ENCODE data around the gene TRAF7.

The TRAF7 gene

GRCh38 chr16:2173366-2173765 lies 17.8 kb downstream of the TRAF7 start:
- in situ Hi-C loops (cut with HindIII; ENCODE audit: low pct_ligation_motif_present, low sequenced_read_pairs), result no loop called here
- no peak for DNase-seq
- Histone ChIP-seq H3K27me3 (replicated peaks) (no peaks in the 10 kb centered on the region), H3K27ac (no peak overlapping the region), H3K36me3 (replicated peaks) (peaks cover 66% of the 10 kb centered on the region), H3K4me3 (ENCODE audit: low read depth, low read length) (no peak overlapping the region)
- TF ChIP-seq, protein P1, sequence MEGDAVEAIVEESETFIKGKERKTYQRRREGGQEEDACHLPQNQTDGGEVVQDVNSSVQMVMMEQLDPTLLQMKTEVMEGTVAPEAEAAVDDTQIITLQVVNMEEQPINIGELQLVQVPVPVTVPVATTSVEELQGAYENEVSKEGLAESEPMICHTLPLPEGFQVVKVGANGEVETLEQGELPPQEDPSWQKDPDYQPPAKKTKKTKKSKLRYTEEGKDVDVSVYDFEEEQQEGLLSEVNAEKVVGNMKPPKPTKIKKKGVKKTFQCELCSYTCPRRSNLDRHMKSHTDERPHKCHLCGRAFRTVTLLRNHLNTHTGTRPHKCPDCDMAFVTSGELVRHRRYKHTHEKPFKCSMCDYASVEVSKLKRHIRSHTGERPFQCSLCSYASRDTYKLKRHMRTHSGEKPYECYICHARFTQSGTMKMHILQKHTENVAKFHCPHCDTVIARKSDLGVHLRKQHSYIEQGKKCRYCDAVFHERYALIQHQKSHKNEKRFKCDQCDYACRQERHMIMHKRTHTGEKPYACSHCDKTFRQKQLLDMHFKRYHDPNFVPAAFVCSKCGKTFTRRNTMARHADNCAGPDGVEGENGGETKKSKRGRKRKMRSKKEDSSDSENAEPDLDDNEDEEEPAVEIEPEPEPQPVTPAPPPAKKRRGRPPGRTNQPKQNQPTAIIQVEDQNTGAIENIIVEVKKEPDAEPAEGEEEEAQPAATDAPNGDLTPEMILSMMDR (IDR thresholded peaks at IDR 0.05; ENCODE audit: low read depth, low read length, missing control alignments), result no peak

- TF ChIP-seq, protein P1 (IDR thresholded peaks at IDR 0.05; ENCODE audit: low read depth, low read length, missing control alignments), result no peak
- Histone ChIP-seq H3K27ac (no peak overlapping the region), H3K4me3 (ENCODE audit: low read depth, low read length) (no peak overlapping the region), H3K36me3 (replicated peaks) (peaks cover 67% of the 10 kb centered on the region), H3K27me3 (replicated peaks) (no peaks in the 10 kb centered on the region)
- DNase-seq, result no peak
- in situ Hi-C loops (cut with HindIII; ENCODE audit: low pct_ligation_motif_present, low sequenced_read_pairs), result no loop called here
Measured at GRCh38 chr16:2173916-2174315, 18.3 kb downstream of the TRAF7 start.

- in situ Hi-C loops (cut with HindIII; ENCODE audit: low pct_ligation_motif_present, low sequenced_read_pairs), result no loop called here
- Histone ChIP-seq H3K27ac (no peak overlapping the region), H3K36me3 (replicated peaks) (peaks cover 64% of the 10 kb centered on the region), H3K4me3 (ENCODE audit: low read depth, low read length) (no peak overlapping the region), H3K27me3 (replicated peaks) (no peaks in the 10 kb centered on the region)
- DNase-seq, result no peak
- TF ChIP-seq, protein P1 (IDR thresholded peaks at IDR 0.05; ENCODE audit: low read depth, low read length, missing control alignments), result no peak
Measured at GRCh38 chr16:2174396-2175131, 19.0 kb downstream of the TRAF7 start.

DNA sequence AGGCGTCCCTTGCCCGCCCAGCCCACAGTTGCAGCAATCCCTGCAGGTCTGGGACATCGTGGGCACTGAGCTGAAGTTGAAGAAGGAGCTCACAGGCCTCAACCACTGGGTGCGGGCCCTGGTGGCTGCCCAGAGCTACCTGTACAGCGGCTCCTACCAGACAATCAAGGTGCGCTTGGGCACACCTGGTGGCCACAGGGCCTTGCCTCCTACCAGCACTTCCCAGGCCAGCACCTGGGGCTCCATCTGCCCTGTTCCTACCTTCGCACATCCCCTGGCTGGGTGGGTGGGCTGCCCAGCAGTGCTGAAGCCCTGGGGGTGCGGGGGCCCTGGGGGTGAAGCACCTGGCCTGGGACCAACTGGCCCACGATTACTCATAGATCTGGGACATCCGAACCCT lies 19.9 kb downstream of the TRAF7 start:
- TF ChIP-seq, protein P1 (IDR thresholded peaks at IDR 0.05; ENCODE audit: low read depth, low read length, missing control alignments), result no peak
- no peak for DNase-seq
- peaks cover 64% of the 10 kb centered on the region for H3K36me3 ChIP-seq (replicated peaks)
- H3K27me3 ChIP-seq (replicated peaks), result no peaks in the 10 kb centered on the region
- in situ Hi-C loops (cut with HindIII; ENCODE audit: low pct_ligation_motif_present, low sequenced_read_pairs), result no loop called here
- no peak overlapping the region for H3K27ac ChIP-seq
- H3K4me3 ChIP-seq (ENCODE audit: low read depth, low read length), result no peak overlapping the region

- Histone ChIP-seq H3K4me3 (ENCODE audit: low read depth, low read length) (no peak overlapping the region), H3K27me3 (replicated peaks) (no peaks in the 10 kb centered on the region), H3K36me3 (replicated peaks) (peaks cover 62% of the 10 kb centered on the region), H3K27ac (no peak overlapping the region)
- no peak for DNase-seq
- in situ Hi-C loops (cut with HindIII; ENCODE audit: low pct_ligation_motif_present, low sequenced_read_pairs), result no loop called here
- TF ChIP-seq, protein P1 (IDR thresholded peaks at IDR 0.05; ENCODE audit: low read depth, low read length, missing control alignments), result no peak
Measured at GRCh38 chr16:2176047-2176446, 20.5 kb downstream of the TRAF7 start.

- TF ChIP-seq, protein P1 (IDR thresholded peaks at IDR 0.05; ENCODE audit: low read depth, low read length, missing control alignments), result no peak
- H3K36me3 ChIP-seq (replicated peaks), result peaks cover 53% of the 10 kb centered on the region
- H3K27me3 ChIP-seq (replicated peaks), result no peaks in the 10 kb centered on the region
Measured at GRCh38 chr16:2177101-2177500, 21.5 kb downstream of the TRAF7 start.

More at GRCh38 chr16:2177101-2177500, 21.5 kb downstream of the TRAF7 start:
- Histone ChIP-seq H3K27ac (no peak overlapping the region), H3K4me3 (ENCODE audit: low read depth, low read length) (no peak overlapping the region)
- no peak for DNase-seq
- in situ Hi-C loops (cut with HindIII; ENCODE audit: low pct_ligation_motif_present, low sequenced_read_pairs), result no loop called here
